ENCODE measurements around the gene ACP4. TPM values are rescaled to one million over a fixed set of nuclear protein-coding genes. Genes with fewer than 3 reads are reported as not detected.

Gene ACP4
- total RNA-seq, 1 donor from 2014 or later, result not detected

GRCh38 chr19:50794876-50795663 is 4.9 kb downstream of the ACP4 start:
- Mint-ChIP-seq H3K4me1 (peaks cover 4% of the 10 kb centered on the region), H3K9me3 (no peaks in the 10 kb centered on the region), H3K36me3 (peaks cover 2% of the 10 kb centered on the region), H3K27ac (no peak overlapping the region), H3K4me3 (no peak overlapping the region), H3K27me3 (ENCODE audit: low read depth) (no peaks in the 10 kb centered on the region)
- TF ChIP-seq CTCF (IDR thresholded peaks at IDR 0.05; ENCODE audit: unreplicated experiment), result no peak
- DNase-seq (ENCODE audit: low spot score in 2 of 2, unreplicated experiment in 2 of 2), result no peak

DNA sequence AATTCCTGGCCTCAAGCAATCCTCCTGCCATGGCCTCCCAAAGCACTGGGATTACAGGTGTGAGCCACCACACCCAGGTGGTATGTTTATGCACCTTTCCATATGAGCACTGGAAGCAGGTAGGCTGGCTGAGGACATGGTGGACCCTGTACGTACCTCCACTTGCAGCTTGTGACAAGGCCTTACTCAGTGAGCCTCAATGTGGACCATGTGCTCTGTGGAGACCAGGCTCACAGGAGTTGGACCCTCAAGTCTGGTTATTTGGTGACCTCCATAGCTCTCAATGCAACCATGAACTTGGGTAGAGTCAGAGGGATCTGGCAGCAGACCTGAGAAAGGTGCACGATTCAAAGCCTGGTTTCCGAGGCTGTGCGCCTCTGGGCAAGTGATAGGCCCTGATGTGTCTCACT is 5.5 kb downstream of the ACP4 start:
- Mint-ChIP-seq H3K27ac (no peak overlapping the region), H3K36me3 (peaks cover 5% of the 10 kb centered on the region), H3K4me1 (peaks cover 4% of the 10 kb centered on the region), H3K9me3 (no peaks in the 10 kb centered on the region), H3K27me3 (ENCODE audit: low read depth) (no peaks in the 10 kb centered on the region), H3K4me3 (no peak overlapping the region)
- TF ChIP-seq CTCF (IDR thresholded peaks at IDR 0.05; ENCODE audit: unreplicated experiment), result no peak
- DNase-seq (ENCODE audit: low spot score in 2 of 2, unreplicated experiment in 2 of 2), result no peak

- Mint-ChIP-seq H3K27ac (no peak overlapping the region), H3K36me3 (peaks cover 9% of the 10 kb centered on the region), H3K27me3 (ENCODE audit: low read depth) (no peaks in the 10 kb centered on the region), H3K9me3 (no peaks in the 10 kb centered on the region), H3K4me3 (no peak overlapping the region), H3K4me1 (peaks cover 8% of the 10 kb centered on the region)
- no peak for DNase-seq (ENCODE audit: low spot score in 2 of 2, unreplicated experiment in 2 of 2)
- no peak for TF ChIP-seq CTCF (IDR thresholded peaks at IDR 0.05; ENCODE audit: unreplicated experiment)
Measured at GRCh38 chr19:50796128-50796633, 6.0 kb downstream of the ACP4 start.

GRCh38 chr19:50796634-50797428 is 6.6 kb downstream of the ACP4 start:
- H3K27me3 Mint-ChIP-seq (ENCODE audit: low read depth), result no peaks in the 10 kb centered on the region
- no peaks in the 10 kb centered on the region for H3K9me3 Mint-ChIP-seq
- TF ChIP-seq CTCF (IDR thresholded peaks at IDR 0.05; ENCODE audit: unreplicated experiment), result no peak
- peaks cover 10% of the 10 kb centered on the region for H3K4me1 Mint-ChIP-seq
- no peak overlapping the region for H3K4me3 Mint-ChIP-seq
- H3K27ac Mint-ChIP-seq, result no peak overlapping the region
- no peak for DNase-seq (ENCODE audit: low spot score in 2 of 2, unreplicated experiment in 2 of 2)
- H3K36me3 Mint-ChIP-seq, result peaks cover 11% of the 10 kb centered on the region

DNA sequence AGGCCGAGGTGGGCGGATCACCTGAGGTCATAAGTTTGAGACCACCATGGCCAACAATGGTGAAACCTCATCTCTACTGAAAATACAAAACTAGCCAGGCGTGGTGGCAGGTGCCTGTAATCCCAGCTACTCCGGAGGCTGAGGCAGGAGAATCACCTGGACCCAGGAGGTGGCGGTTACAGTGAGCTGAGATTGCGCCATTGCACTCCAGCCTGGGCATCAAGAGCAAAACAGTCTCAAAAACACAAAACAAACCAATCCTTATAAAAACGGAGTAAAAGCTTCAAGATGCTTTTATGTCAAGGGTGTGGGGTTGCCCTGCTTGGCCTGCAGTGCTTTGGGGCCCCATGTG is 7.2 kb downstream of the ACP4 start:
- TF ChIP-seq CTCF (IDR thresholded peaks at IDR 0.05; ENCODE audit: unreplicated experiment), result no peak
- no peak for DNase-seq (ENCODE audit: low spot score in 2 of 2, unreplicated experiment in 2 of 2)
- peaks cover 11% of the 10 kb centered on the region for H3K36me3 Mint-ChIP-seq
- H3K9me3 Mint-ChIP-seq, result no peaks in the 10 kb centered on the region
- no peak overlapping the region for H3K27ac Mint-ChIP-seq
- no peak overlapping the region for H3K4me3 Mint-ChIP-seq
- H3K27me3 Mint-ChIP-seq (ENCODE audit: low read depth), result no peaks in the 10 kb centered on the region
- peaks cover 14% of the 10 kb centered on the region for H3K4me1 Mint-ChIP-seq

Measured in mesothelial cell of epicardium (in vitro differentiated cells).